Measurements from ENCODE around the gene GYS1.
"Not testable (repeated sequence)": the region's sequence is repeated elsewhere in the genome, so short reads cannot be mapped to it uniquely, and the experiment has no call there.

GRCh38 chr19:49039736-49040135 lies 46.6 kb upstream of the GYS1 start:
- TF ChIP-seq CTCF, EZH2 (IDR thresholded peaks at IDR 0.05): not testable (repeated sequence)

Data from neural progenitor cell (in vitro differentiated cells).